HepG2 (cell line): Measurements from ENCODE around the gene VAMP5. TPM values are rescaled to one million over a fixed set of nuclear protein-coding genes. Genes with fewer than 3 reads are reported as not detected.
A peak's percentile ranks its signal among the peaks of the same experiment; 100 is the strongest.

Experiments
- NR1H2 ChIP-seq: sonication (generic); formaldehyde crosslinking; IDR thresholded peaks from 2 replicates; pipeline ENCODE4 v1.8.1; 2022; ENCODE audit warnings: low read depth, missing genetic modification reagents, borderline replicate concordance
- PHF8 ChIP-seq: sonication (generic); formaldehyde crosslinking; IDR thresholded peaks from 2 replicates; pipeline ENCODE4 v1.5.0; 2020; ENCODE audit warnings: missing genetic modification reagents
- SRSF4 ChIP-seq: fragments of 200-400 bp; formaldehyde crosslinking; IDR thresholded peaks from one replicate; pipeline ENCODE4 v1.6.1; 2018; ENCODE audit warnings: mild to moderate bottlenecking, low read depth, low read length, moderate library complexity; ENCODE audit not compliant: poor library complexity, severe bottlenecking
- WIZ ChIP-seq: sonication (generic); formaldehyde crosslinking; IDR thresholded peaks from 2 replicates; pipeline ENCODE4 v1.5.1; 2020; ENCODE audit warnings: mild to moderate bottlenecking, missing genetic modification reagents
- ZNF292 ChIP-seq: sonication (generic); formaldehyde crosslinking; IDR thresholded peaks from 2 replicates; pipeline ENCODE4 v1.8.1; 2022; ENCODE audit warnings: mild to moderate bottlenecking, low read depth, missing genetic modification reagents, borderline replicate concordance
- ZNF549 ChIP-seq: sonication (generic); formaldehyde crosslinking; IDR thresholded peaks from 2 replicates; pipeline ENCODE4 v1.5.0; 2020; ENCODE audit warnings: missing genetic modification reagents
- ZNF7 ChIP-seq: IDR thresholded peaks from 2 replicates; pipeline ENCODE4 v1.6.1; 2016; ENCODE audit warnings: missing biosample characterization, missing genetic modification reagents
- ZSCAN21 ChIP-seq: sonication (generic); formaldehyde crosslinking; IDR thresholded peaks from 2 replicates; pipeline ENCODE4 v1.8.0; 2022; ENCODE audit warnings: mild to moderate bottlenecking, missing genetic modification reagents, moderate library complexity, borderline replicate concordance
- polyA plus RNA-seq, 8 experiments: library from polyadenylated mRNA; depleted of rRNA in 3 of 8; stranded (reverse) in 7 of 8; unstranded in 1 of 8; fragments of >200 nt; fragmentation: Illumina TruSeq in 4 of 8; extraction: Trizol in 4 of 8; gene quantifications; 2 replicates each; pipeline versions ENCODE4 v1.2.1 to v1.2.3, GENCODE V29; 2011 to 2016; ENCODE audit warnings: low read depth in 4 of 8, missing spikeins in 1 of 8, mixed read lengths in 1 of 8; ENCODE audit not compliant: insufficient read depth in 1 of 8
- total RNA-seq, 5 experiments: library from RNA; depleted of rRNA; stranded (reverse); fragments of >200 nt; fragmentation: Illumina TruSeq; extraction: Trizol; gene quantifications; 2 replicates each; pipeline ENCODE4 v1.2.3, GENCODE V29; 2016; ENCODE audit warnings: low read depth in 1 of 5
- TF ChIP-seq, protein P1 (sequence below): sonication (generic); formaldehyde crosslinking; IDR thresholded peaks from 2 replicates; pipeline ENCODE4 v1.8.0; 2022; ENCODE audit warnings: mild to moderate bottlenecking, missing genetic modification reagents; ENCODE audit not compliant: insufficient replicate concordance
- TF ChIP-seq, protein P2 (sequence below): sonication (generic); formaldehyde crosslinking; IDR thresholded peaks from one replicate; pipeline ENCODE4 v1.5.1; 2020; ENCODE audit warnings: mild to moderate bottlenecking, missing genetic modification reagents; ENCODE audit errors: not compliant biosample characterization
- TF ChIP-seq, protein P3 (sequence below): sonication (generic); formaldehyde crosslinking; IDR thresholded peaks from 2 replicates; pipeline ENCODE4 v1.4.0; 2020; ENCODE audit warnings: mild to moderate bottlenecking, missing genetic modification reagents
- TF ChIP-seq, protein P4 (sequence below): sonication (generic); formaldehyde crosslinking; conservative IDR thresholded peaks from 2 replicates; pipeline ENCODE4 v1.4.0; 2020; ENCODE audit warnings: mild to moderate bottlenecking, missing genetic modification reagents, moderate library complexity
- TF ChIP-seq, protein P5 (sequence below): sonication (generic); formaldehyde crosslinking; IDR thresholded peaks from 2 replicates; pipeline ENCODE4 v1.8.0; 2022; ENCODE audit warnings: mild to moderate bottlenecking, missing genetic modification reagents, moderate library complexity

VAMP5 gene
- total and polyA plus RNA-seq, 2 of the 13 experiments (the other 11 are each of a cell fraction or from before 2014, with no cell fraction given), result 7.2 to 56.7 TPM

DNA sequence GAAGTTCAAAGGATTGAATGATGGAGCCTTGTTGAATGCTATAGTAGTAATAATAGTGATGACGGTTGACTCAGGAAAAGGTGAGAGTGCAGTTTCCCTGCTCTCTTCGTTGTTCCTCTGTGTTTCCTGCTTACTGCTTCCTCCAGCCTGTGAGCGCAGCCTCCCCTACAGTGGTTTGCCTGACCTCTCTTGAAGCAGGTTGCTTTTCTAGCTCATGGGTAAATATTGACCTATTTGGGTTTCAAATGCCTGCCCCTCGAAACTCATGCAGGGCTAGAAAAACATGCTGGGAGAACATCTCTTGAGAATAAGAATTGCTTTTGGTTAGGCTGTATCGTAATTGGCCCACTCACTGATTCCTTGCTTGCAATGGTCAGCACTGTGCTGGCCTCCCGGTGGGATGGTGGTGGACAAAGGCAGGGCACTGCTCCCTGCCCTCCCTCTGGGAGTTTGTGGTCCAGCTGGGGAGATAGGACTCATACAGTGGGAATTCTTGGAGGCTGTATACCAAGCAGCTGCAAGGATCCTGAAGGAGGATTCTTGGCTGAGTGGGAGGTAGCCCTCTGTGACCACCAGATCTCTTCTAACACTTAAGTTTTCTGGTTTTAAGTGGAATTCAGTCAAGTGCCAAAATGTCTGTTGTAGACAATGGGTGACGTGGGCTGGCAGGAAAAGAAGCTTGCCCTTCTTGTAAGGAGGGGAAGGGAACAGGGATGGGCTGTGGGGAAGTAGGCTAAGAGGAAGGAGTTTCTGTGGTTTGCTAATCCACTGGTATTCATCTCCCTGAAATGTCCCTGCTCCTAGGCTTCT, 6.0 kb downstream of the VAMP5 start (continued):
- TF ChIP-seq ZNF292, result peak; percentile 90; the same call in 1 of the 2 replicates
- no peak for TF ChIP-seq PHF8 (CRISPR knock-in tag)
- TF ChIP-seq, protein P1, sequence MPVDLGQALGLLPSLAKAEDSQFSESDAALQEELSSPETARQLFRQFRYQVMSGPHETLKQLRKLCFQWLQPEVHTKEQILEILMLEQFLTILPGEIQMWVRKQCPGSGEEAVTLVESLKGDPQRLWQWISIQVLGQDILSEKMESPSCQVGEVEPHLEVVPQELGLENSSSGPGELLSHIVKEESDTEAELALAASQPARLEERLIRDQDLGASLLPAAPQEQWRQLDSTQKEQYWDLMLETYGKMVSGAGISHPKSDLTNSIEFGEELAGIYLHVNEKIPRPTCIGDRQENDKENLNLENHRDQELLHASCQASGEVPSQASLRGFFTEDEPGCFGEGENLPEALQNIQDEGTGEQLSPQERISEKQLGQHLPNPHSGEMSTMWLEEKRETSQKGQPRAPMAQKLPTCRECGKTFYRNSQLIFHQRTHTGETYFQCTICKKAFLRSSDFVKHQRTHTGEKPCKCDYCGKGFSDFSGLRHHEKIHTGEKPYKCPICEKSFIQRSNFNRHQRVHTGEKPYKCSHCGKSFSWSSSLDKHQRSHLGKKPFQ (CRISPR knock-in tag), result no peak
- TF ChIP-seq, protein P2, sequence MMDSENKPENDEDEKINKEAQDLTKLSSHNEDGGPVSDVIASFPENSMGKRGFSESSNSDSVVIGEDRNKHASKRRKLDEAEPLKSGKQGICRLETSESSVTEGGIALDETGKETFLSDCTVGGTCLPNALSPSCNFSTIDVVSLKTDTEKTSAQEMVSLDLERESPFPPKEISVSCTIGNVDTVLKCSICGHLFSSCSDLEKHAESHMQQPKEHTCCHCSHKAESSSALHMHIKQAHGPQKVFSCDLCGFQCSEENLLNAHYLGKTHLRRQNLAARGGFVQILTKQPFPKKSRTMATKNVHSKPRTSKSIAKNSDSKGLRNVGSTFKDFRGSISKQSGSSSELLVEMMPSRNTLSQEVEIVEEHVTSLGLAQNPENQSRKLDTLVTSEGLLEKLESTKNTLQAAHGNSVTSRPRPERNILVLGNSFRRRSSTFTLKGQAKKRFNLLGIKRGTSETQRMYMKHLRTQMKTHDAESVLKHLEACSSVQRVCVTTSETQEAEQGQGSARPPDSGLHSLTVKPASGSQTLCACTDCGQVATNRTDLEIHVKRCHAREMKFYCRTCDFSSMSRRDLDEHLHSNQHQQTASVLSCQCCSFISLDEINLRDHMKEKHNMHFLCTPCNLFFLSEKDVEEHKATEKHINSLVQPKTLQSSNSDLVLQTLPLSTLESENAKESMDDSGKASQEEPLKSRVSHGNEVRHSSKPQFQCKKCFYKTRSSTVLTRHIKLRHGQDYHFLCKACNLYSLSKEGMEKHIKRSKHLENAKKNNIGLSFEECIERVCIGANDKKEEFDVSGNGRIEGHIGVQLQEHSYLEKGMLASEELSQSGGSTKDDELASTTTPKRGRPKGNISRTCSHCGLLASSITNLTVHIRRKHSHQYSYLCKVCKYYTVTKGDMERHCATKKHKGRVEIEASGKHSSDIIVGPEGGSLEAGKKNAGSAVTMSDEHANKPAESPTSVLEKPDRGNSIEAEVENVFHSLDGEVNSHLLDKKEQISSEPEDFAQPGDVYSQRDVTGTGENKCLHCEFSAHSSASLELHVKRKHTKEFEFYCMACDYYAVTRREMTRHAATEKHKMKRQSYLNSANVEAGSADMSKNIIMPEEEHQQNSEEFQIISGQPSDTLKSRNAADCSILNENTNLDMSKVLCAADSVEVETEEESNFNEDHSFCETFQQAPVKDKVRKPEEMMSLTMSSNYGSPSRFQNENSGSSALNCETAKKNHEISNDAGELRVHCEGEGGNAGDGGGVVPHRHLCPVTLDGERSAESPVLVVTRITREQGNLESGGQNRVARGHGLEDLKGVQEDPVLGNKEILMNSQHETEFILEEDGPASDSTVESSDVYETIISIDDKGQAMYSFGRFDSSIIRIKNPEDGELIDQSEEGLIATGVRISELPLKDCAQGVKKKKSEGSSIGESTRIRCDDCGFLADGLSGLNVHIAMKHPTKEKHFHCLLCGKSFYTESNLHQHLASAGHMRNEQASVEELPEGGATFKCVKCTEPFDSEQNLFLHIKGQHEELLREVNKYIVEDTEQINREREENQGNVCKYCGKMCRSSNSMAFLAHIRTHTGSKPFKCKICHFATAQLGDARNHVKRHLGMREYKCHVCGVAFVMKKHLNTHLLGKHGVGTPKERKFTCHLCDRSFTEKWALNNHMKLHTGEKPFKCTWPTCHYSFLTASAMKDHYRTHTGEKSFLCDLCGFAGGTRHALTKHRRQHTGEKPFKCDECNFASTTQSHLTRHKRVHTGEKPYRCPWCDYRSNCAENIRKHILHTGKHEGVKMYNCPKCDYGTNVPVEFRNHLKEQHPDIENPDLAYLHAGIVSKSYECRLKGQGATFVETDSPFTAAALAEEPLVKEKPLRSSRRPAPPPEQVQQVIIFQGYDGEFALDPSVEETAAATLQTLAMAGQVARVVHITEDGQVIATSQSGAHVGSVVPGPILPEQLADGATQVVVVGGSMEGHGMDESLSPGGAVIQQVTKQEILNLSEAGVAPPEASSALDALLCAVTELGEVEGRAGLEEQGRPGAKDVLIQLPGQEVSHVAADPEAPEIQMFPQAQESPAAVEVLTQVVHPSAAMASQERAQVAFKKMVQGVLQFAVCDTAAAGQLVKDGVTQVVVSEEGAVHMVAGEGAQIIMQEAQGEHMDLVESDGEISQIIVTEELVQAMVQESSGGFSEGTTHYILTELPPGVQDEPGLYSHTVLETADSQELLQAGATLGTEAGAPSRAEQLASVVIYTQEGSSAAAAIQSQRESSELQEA (CRISPR knock-in tag), result peak; percentile 55
- no peak for TF ChIP-seq SRSF4
- no peak for TF ChIP-seq ZNF7
- no peak for TF ChIP-seq NR1H2 (CRISPR knock-in tag)
- no peak for TF ChIP-seq ZNF549 (CRISPR knock-in tag)
- TF ChIP-seq, protein P3, sequence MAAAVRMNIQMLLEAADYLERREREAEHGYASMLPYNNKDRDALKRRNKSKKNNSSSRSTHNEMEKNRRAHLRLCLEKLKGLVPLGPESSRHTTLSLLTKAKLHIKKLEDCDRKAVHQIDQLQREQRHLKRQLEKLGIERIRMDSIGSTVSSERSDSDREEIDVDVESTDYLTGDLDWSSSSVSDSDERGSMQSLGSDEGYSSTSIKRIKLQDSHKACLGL (CRISPR knock-in tag), result no peak
- TF ChIP-seq ZSCAN21, result no peak
- TF ChIP-seq WIZ (CRISPR knock-in tag), result peak; percentile 77; the same call in 1 of the 2 replicates
- TF ChIP-seq, protein P4, sequence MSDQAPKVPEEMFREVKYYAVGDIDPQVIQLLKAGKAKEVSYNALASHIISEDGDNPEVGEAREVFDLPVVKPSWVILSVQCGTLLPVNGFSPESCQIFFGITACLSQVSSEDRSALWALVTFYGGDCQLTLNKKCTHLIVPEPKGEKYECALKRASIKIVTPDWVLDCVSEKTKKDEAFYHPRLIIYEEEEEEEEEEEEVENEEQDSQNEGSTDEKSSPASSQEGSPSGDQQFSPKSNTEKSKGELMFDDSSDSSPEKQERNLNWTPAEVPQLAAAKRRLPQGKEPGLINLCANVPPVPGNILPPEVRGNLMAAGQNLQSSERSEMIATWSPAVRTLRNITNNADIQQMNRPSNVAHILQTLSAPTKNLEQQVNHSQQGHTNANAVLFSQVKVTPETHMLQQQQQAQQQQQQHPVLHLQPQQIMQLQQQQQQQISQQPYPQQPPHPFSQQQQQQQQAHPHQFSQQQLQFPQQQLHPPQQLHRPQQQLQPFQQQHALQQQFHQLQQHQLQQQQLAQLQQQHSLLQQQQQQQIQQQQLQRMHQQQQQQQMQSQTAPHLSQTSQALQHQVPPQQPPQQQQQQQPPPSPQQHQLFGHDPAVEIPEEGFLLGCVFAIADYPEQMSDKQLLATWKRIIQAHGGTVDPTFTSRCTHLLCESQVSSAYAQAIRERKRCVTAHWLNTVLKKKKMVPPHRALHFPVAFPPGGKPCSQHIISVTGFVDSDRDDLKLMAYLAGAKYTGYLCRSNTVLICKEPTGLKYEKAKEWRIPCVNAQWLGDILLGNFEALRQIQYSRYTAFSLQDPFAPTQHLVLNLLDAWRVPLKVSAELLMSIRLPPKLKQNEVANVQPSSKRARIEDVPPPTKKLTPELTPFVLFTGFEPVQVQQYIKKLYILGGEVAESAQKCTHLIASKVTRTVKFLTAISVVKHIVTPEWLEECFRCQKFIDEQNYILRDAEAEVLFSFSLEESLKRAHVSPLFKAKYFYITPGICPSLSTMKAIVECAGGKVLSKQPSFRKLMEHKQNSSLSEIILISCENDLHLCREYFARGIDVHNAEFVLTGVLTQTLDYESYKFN, result peak; percentile 90
- TF ChIP-seq, protein P5, sequence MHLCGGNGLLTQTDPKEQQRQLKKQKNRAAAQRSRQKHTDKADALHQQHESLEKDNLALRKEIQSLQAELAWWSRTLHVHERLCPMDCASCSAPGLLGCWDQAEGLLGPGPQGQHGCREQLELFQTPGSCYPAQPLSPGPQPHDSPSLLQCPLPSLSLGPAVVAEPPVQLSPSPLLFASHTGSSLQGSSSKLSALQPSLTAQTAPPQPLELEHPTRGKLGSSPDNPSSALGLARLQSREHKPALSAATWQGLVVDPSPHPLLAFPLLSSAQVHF (CRISPR knock-in tag), result no peak
